ENCODE results near the gene SEC22B.
"Not testable (repeated sequence)": the region's sequence is repeated elsewhere in the genome, so short reads cannot be mapped to it uniquely, and the experiment has no call there.

The SEC22B gene

DNA sequence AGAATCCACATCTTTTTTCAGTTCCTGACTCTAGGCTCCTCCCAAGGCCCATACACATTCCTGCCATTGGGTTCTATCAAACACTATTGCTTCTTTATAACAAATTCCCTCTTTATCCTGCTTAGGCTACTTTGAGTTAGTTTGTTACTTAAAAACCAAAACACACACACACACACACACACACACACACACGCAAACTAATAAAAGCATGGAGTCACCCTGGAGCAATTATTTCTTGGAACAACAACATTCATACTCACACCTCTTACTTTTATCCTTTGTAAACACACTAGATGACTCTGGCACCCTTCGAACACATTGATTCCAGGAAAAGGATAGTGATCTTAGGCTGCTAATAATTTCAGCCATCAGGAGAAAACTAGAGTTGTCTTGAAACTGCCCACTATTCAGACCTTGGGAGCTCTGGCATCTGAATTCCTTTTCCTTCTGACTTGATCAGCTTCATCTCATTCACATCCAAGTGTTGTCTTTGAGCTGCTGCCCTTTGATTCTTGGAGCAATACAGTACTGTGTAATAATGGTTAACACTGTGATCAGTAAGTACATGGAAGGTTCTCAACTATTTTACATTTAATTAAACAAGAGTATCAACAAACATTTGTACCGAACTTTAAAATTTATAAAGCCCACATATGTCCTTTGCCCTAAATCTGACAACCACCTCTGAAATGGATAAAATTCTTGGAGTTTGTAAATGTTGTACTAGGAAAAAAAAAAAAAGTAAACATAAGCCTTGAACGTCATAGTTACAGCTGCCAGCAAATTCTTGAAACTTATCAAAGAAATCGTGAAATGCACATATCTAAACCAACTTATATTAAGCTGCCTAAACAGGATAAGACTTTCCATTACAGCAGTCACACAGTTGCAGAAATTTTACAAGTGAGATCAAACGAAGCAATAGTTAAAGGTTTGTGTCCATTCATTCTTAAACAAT lies 2.8 kb upstream of the SEC22B start:
- peak overlapping the region; percentile 39; the same call in 1 of the 2 replicates for H3K4me3 ChIP-seq (ENCODE audit: low read depth, low read length)

GRCh38 chr1:120178058-120178457 lies 1.7 kb upstream of the SEC22B start:
- CTCF ChIA-PET; DNase-seq (ENCODE audit: low read depth, low spot score); POLR2A ChIA-PET; H3K4me3 ChIP-seq (ENCODE audit: low read depth, low read length): not testable (repeated sequence)

More for the DNA sequence above, 2.8 kb upstream of the SEC22B start:
- POLR2A ChIA-PET, result no interaction called here
- TF ChIP-seq CTCF (IDR thresholded peaks at IDR 0.05; ENCODE audit: insufficient read depth, low read length, missing control alignments), result no peak
- peak; percentile 66 for DNase-seq (ENCODE audit: low read depth, low spot score)
- CTCF ChIA-PET, result no interaction called here

GRCh38 chr1:120175688-120176087 lies 632 bp downstream of the SEC22B start:
- DNase-seq (ENCODE audit: low read depth, low spot score); POLR2A ChIA-PET: not testable (repeated sequence)
- peak overlapping the region; percentile 95 for H3K4me3 ChIP-seq (ENCODE audit: low read depth, low read length)
- CTCF ChIA-PET, result interaction anchor here (1.5 kb wide), 1 partner anchor 306 kb away, joined by 4 read pairs; no protein-coding TSS in a partner anchor

DNA sequence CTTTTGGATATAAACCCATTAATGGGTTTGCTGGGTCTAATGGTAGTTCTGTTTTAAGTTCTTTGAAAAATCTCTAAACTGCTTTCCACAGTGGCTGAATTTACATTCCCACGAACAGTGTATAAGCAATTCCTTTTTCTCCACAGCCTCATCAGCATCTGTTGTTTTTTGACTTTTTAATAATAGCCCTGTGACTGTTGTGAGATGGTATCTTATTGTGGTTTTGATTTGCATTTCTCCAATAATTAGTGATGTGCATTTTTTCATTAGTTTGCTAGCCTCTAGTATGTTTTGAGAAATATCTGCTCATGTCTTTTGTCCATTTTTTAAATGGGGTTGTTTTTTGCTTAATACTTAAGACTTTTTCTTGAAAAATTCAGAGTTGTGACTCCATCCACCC lies 11.6 kb downstream of the SEC22B start:
- H3K4me3 ChIP-seq (ENCODE audit: low read depth, low read length); DNase-seq (ENCODE audit: low read depth, low spot score); POLR2A ChIA-PET; CTCF ChIA-PET: not testable (repeated sequence)

DNA sequence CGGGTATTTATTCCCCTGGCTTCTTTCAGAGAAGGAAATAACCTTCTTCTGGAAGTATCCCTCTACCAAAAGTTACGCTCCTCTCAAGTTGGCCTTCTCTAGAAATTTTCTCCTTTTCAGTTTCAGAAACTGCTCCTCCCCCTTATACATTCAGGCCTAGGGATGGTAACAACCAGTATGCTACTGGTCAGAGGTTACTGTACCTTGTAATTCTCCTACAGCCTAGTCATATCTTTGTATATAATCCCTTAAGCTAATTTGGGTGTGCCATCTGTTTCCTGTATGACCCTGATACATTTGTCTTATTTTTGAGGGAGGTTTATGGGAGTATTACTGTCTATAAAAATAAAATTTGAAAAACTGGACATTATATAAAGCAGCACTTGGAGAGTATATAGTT lies 14.3 kb downstream of the SEC22B start:
- H3K4me3 ChIP-seq (ENCODE audit: low read depth, low read length); POLR2A ChIA-PET; CTCF ChIA-PET; DNase-seq (ENCODE audit: low read depth, low spot score): not testable (repeated sequence)

DNA sequence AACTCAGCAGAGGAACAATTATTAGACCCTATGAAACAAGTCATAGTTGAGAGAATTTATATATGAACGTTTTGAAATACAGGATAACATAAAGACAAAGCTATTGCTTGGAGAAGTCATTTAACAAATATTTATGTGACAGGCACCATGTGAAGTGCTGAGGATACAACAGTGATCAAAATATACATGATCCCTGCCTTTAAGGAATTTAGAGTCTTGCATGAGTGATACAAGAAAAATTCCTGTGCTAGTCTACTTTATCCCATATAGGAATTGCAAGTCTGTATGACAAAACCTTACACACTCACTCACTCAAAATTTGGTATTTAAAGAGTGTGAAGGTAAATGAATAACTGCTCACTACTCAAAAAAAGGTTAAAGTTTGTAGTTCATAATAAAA lies 17.8 kb downstream of the SEC22B start:
- H3K4me3 ChIP-seq (ENCODE audit: low read depth, low read length); CTCF ChIA-PET; POLR2A ChIA-PET; DNase-seq (ENCODE audit: low read depth, low spot score): not testable (repeated sequence)

- CTCF ChIA-PET; POLR2A ChIA-PET; DNase-seq (ENCODE audit: low read depth, low spot score); H3K4me3 ChIP-seq (ENCODE audit: low read depth, low read length): not testable (repeated sequence)
Observed at GRCh38 chr1:120158086-120158485, 18.2 kb downstream of the SEC22B start.

GRCh38 chr1:120150138-120150822 lies 26.0 kb downstream of the SEC22B start:
- DNase-seq (ENCODE audit: low read depth, low spot score); CTCF ChIA-PET; H3K4me3 ChIP-seq (ENCODE audit: low read depth, low read length); POLR2A ChIA-PET: not testable (repeated sequence)

- DNase-seq (ENCODE audit: low read depth, low spot score); CTCF ChIA-PET; POLR2A ChIA-PET; H3K4me3 ChIP-seq (ENCODE audit: low read depth, low read length): not testable (repeated sequence)
Observed at GRCh38 chr1:120149420-120150059, 26.8 kb downstream of the SEC22B start.

- DNase-seq (ENCODE audit: low read depth, low spot score); POLR2A ChIA-PET; H3K4me3 ChIP-seq (ENCODE audit: low read depth, low read length); CTCF ChIA-PET: not testable (repeated sequence)
Observed at GRCh38 chr1:120145806-120146205, 30.5 kb downstream of the SEC22B start.

DNA sequence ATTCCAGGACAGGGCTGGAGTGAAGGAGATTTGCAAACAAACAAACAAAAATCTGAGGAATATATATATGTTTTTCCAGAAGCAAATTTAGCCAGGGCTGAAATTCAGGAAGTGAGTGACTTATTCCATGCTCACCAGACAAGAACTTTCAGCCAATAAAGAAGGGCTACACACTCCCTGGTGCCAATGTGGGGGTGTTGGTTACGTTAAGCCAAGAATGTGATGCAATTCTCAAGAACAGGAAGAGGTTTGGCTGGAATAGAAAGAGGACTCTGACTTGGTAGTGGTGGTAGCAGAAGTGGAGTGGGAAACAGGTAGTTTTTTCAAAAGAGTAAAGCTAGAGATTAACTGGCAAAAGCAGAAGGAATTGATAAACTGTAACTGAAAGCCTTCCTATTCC lies 31.7 kb downstream of the SEC22B start:
- H3K4me3 ChIP-seq (ENCODE audit: low read depth, low read length); CTCF ChIA-PET; DNase-seq (ENCODE audit: low read depth, low spot score); POLR2A ChIA-PET: not testable (repeated sequence)

DNA sequence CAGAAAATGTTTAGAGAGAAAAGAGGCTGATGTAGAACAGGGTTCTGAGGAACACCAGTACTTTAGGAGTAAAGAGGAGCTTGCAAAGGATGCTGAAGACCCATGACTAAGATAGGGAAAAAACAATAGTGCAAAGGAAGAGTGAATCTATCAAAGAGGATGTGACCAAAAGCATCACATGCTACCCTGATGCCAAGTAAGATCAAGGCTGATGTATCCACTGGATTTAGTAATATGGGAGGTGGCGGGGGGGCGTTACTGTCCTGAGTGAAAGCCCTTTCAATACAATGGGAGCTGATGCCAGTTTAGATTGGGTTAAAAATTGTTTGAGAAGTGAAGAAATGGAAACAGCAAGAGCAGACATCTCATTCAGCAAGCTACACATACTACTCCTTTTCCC lies 32.2 kb downstream of the SEC22B start:
- H3K4me3 ChIP-seq (ENCODE audit: low read depth, low read length); CTCF ChIA-PET; DNase-seq (ENCODE audit: low read depth, low spot score); POLR2A ChIA-PET: not testable (repeated sequence)

DNA sequence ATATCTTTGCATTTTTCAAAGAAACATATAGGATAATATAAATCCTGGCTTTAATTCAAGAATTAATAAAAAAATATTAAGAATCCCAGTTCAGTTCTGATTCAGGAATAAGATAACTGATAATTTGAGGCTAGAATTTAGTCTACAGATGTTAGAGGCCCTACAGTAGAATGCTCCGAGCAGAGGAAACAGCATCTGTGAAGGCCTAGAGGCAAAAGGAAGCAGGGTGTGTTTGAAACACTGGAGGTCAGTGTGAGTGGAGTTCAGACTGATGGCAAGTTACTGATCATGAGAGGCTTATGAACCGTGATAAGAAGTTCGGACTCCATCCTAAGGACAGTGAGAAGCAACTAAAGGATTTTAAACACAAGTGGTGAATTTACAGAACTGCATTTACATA lies 33.0 kb downstream of the SEC22B start:
- DNase-seq (ENCODE audit: low read depth, low spot score); H3K4me3 ChIP-seq (ENCODE audit: low read depth, low read length); POLR2A ChIA-PET; CTCF ChIA-PET: not testable (repeated sequence)

DNA sequence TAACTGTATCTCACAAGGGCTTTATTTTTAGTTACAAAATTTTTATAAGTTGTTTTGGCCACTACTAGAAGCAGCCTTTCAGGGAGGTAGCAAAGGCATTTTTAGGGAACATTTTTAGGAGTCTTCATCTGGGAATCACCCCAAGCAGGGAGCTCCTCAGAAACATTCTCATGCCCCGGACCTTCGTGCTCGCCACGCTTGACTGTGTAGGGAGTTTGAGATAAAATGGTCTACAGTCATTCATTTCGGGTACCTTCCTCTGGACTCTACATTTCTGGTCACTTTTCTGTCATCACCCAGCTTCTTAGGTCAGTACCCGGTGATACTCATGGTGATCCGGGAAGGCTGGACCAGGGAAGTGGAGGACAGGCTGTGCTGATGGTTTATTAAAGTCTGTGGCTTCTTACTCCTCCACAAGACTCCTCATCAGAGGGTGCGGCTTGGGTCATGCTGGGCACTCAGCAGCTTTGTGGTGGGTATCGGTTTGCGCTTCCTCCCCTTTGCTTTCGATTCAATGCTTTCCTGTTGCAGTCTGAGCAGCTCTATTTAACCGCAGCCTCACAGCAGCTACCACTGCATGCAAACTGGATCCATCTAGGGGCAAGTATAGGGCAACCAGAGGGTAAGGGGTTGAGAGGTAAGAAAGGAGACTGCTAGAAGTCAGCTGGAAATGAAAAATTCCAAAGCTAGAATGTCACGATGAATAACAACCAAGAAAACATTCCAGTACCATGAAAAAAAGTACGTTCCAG lies 33.6 kb downstream of the SEC22B start:
- CTCF ChIA-PET; H3K4me3 ChIP-seq (ENCODE audit: low read depth, low read length); POLR2A ChIA-PET; DNase-seq (ENCODE audit: low read depth, low spot score): not testable (repeated sequence)

DNA sequence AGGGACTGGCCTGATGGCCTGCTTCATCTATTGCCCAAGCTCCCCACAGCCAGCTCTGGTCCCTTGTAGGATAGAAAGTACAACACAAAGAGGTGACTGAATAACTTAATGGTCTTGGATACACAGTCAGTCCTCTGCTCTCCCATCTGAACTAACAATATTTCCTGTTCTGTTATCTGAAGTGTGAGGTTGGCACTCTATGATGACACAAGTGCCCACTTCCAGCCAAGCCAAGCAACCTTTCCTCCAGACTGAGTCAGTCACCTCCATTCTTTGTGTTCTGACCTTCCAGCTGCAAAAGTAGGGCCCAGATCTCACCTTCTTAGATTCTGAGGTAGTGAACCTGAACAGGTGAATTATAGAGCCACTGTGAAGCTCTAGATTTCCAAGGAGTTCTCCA lies 34.5 kb downstream of the SEC22B start:
- POLR2A ChIA-PET; H3K4me3 ChIP-seq (ENCODE audit: low read depth, low read length); CTCF ChIA-PET; DNase-seq (ENCODE audit: low read depth, low spot score): not testable (repeated sequence)
